GM19455 (cell line): Measurements from ENCODE around the gene LMTK2.

ENCODE experiments used
- ATAC-seq: cut with Tn5 transposase; IDR thresholded peaks from one replicate; pipeline ENCODE4 v1.9.1; 2021; ENCODE audit not compliant: unreplicated experiment

The LMTK2 gene

GRCh38 chr7:98200364-98200763 lies 93.7 kb downstream of the LMTK2 start:
- peak; percentile 37 for ATAC-seq

GRCh38 chr7:98202367-98203195 lies 95.9 kb downstream of the LMTK2 start:
- peak; percentile 88 for ATAC-seq

- ATAC-seq = peak; percentile 23
Observed at GRCh38 chr7:98203261-98203963, 96.8 kb downstream of the LMTK2 start.

DNA sequence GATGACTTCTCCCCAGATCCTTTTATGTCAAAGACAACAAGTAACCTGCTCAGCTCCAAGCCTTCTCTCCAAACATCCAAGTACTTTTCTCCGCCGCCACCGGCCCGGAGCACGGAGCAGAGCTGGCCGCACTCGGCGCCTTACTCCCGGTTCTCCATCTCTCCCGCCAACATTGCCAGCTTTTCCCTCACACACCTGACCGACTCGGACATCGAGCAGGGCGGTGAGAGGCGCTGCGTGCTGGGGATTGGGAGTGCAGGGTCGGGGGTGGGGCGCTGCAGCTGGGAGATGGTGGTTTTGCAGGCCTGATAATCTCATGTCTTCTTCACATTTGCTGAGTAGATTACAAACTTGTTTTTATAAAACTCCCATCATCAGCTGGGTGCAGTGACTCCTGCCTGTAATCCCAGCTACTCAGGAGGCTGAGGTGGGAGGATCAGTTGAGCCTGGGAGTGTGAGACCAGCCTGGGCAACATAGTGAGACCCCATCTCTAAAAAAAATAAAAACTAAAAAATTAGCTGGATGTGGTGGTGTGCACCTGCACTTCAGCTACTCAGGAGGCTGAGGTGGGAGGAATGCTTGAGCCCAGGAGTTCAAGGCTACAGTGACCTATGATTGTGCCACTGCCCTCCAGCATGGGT lies 97.4 kb downstream of the LMTK2 start:
- ATAC-seq = no peak

- ATAC-seq = no peak
Observed at GRCh38 chr7:98204670-98205069, 98.0 kb downstream of the LMTK2 start.

DNA sequence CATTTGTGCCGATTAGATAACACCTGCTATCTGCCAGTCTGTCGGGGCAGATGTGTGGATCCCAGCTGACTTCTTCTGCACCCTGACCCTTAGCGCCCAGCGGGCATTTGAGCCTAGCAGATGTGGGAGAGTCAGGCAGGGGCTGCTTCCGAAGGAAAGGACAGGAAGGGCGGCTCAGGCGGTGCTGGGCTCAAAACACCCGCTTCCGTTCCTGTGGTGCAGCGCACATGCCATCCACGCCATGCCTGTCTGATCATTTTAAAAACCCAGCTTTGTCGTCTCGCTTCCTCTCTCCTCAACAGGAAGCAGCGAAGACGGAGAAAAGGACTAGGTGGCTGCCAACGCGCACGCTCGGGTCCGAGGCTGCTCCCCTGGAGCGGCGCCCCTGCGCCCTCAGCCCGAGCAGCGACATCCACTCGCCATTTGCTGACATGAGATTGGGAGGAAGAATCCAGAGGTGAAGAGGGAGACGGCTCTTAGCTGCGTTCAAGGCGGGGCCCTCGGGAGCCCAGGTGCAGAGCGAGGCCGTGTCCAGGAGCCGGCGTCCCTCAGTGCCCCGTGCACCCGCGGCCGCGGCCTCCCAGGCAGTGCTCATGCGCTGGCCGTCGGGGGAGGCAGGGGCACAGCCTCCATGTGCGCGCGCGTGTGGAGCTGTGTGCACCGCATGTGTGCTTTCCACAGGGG lies 98.6 kb downstream of the LMTK2 start:
- ATAC-seq = no peak

- no peak for ATAC-seq
Observed at GRCh38 chr7:98206451-98207330, 100.0 kb downstream of the LMTK2 start.

DNA sequence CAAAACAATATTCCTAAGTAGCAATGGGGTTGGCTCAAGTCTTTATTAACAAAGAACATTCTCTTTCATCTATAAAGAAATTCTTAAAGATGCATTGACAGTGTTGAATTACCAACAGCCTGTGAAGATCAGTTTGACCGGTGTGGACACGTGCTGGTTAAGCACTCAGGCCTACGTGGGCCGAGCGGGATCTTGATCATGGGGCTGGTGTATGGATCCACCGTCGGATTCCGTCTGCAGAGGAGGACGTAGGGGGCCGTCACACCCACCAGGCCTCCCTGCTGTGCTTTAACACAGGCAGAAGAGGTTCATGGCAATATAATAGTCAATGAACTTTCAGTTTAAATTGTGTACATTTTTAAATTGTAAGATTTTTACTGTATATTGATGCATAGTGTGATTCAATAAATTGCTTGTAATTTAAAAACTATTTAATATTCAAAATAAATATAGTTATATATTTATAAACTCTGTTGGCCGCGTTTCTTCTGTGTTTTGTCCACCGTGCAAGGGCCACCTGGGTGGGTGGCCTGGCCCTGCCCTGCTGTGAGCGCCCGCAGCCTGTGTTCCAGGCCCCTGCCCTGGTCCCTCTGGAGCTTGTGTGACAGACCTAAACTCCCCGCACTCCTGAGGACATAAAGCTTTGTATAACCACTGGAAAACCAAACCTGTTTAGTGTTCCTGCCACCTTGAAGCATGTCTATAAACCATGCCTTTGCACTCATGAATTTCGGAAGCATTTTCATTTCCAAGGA lies 102.7 kb downstream of the LMTK2 start:
- ATAC-seq = no peak

GRCh38 chr7:98210513-98211220 lies 104.0 kb downstream of the LMTK2 start:
- no peak for ATAC-seq

DNA sequence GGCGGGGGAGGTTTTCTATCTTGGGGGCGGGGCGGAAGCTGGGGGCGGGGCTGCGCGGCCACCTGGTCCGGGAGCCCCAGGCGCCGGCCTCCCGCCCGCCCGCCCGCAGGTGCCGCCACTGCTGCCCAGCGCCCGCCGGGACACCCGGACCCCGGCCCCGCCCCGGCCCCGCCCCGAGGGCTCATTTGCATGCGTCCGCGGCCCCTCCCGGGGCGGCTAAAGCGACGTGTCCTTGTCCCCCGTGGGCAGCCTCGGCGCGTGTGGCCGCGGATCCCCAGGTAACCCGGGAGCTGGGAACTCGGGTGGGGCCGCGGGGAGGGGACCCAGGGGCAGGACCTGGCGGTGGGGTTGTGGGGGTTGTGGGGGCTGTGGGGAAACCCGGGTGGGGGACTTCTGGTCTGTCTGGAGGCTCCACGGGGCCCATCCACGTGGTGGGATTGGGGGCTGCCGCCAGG lies 104.6 kb downstream of the LMTK2 start, which contains the start of gene BHLHA15:
Gene BHLHA15 (plus strand): TSS at position 219 of the 455 bp plus-strand sequence. CDS start 871 bp downstream, outside the sequence.
- no peak for ATAC-seq

DNA sequence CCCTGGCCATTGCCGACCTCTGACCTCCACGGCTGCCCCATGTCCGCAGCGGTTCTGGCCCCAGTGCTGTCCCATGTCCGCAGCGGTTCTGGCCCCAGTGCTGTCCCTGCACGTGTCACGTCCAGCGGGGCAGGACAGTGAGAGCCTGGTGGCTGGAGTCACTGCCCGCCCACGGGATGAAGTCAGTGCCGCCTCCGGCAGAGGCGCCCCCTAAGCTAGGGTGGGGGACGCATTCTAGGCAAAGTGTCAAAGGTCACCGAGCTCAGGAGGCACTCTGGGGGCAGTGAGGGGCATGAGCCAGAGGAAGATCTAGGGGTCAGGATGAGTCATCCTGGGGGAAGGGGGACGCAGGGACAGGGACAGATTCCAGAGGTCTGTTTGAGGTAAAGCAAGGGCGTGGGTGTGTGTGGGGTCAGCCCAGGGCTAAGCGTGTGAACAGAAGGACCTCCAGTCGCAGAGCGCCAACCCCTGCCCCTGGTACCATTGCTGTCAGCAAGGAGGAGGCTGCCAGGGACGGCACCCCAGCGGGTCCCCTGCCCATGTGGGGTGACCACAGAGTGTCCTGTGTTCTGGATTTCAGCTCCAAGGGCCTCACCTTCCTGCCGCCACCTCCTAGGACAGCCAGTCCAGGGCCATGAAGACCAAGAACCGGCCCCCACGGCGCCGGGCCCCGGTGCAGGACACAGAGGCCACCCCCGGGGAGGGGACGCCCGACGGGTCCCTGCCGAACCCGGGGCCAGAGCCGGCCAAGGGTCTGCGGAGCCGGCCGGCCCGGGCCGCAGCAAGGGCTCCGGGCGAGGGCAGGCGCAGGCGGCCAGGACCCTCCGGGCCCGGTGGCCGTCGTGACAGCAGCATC lies 105.2 kb downstream of the LMTK2 start:
- no peak for ATAC-seq

- no peak for ATAC-seq
Observed at GRCh38 chr7:98212532-98213041, 105.9 kb downstream of the LMTK2 start.

DNA sequence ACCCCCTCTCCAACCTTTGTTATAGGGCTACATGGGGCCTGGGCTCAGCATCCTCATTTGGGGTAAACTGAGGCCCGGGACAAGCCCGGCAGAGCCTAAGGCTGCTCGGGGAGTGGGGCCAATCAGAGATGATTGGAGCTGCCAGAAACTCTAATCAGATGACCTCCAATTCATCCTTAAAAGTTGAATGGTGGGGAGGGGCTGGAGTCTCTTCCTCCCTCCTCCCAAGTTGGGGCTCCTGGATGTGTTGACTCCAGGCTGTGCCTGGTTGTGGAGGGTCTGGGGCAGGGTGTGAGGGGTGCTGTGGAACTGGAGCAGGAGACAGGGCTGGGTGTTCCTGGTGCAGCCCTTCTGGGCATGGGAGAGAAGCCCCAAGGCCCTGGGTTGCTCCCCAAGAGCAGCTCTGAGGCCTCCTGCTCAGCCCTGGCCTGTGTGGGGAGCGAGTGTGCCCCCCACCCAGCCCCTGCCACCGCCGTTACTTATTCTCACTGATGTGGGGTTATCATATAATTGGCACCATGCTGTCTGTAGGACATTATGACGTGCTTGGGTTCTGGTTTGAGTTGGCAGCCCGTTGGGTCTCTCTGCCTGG lies 106.7 kb downstream of the LMTK2 start:
- ATAC-seq = no peak

- ATAC-seq = no peak
Observed at GRCh38 chr7:98213888-98214810, 107.5 kb downstream of the LMTK2 start.

DNA sequence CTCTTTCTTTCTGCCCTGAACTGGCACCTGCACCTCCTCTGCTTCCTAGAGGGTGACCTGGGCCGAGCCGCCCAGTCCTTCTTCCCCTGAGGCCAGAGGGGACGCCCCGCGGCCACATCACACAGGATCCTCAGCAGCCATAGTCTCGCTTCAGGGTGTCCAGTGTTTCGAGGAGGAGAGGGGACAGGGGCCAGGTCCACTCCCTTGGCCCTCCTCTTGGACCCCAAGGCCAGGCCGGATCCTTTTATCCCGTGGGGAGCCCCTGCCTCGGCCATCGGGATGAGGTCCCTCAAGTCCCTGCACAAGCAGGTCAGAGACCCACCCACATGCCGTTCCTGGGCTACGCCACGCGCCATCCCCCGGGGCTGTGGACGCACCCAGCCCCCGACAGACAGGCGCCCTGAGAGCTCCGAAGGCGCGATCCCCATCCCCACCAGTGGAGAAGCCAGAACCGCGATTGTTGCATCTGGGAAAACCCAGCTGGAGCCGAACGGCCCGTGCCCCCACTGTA lies 108.2 kb downstream of the LMTK2 start:
- no peak for ATAC-seq
